Skeletal muscle tissue (tissue), 4 donors: ENCODE results near the gene CELA3B. TPM values are rescaled to one million over a fixed set of nuclear protein-coding genes. Genes with fewer than 3 reads are reported as not detected.
"Not testable (repeated sequence)": the region's sequence is repeated elsewhere in the genome, so short reads cannot be mapped to it uniquely, and the experiment has no call there.

Source experiments
- H3K27ac ChIP-seq: one replicate; pipeline ENCODE4 v1.7.0; 2013; ENCODE audit warnings: mild to moderate bottlenecking, low read depth, low read length, inconsistent platforms
- H3K27me3 ChIP-seq, 3 donors: one replicate each; pipeline ENCODE4 v1.7.0; 2013; ENCODE audit warnings: low read length in 3 of 3; ENCODE audit not compliant: control insufficient read depth in 3 of 3, insufficient read depth in 3 of 3
- H3K36me3 ChIP-seq, 3 donors: one replicate each; pipeline ENCODE4 v1.7.0; 2013; ENCODE audit warnings: low read length in 3 of 3; ENCODE audit not compliant: control insufficient read depth in 3 of 3, insufficient read depth in 3 of 3
- H3K4me1 ChIP-seq, 3 donors: one replicate each; pipeline ENCODE4 v1.7.0; 2013; ENCODE audit warnings: low read length in 3 of 3, mild to moderate bottlenecking in 3 of 3; ENCODE audit not compliant: control insufficient read depth in 3 of 3, insufficient read depth in 3 of 3
- H3K4me3 ChIP-seq, 3 donors: one replicate each; pipeline ENCODE4 v1.7.0; 2013; ENCODE audit warnings: low read length in 3 of 3
- H3K9ac ChIP-seq, 3 donors: one replicate each; pipeline ENCODE4 v1.7.0; 2013; ENCODE audit warnings: low read length in 3 of 3, mild to moderate bottlenecking in 3 of 3, moderate library complexity in 2 of 3, low read depth in 1 of 3
- H3K9me3 ChIP-seq, 3 donors: one replicate each; pipeline ENCODE4 v1.7.0; 2013; ENCODE audit warnings: low read length in 3 of 3; ENCODE audit not compliant: control insufficient read depth in 3 of 3
- total RNA-seq: library from RNA; depleted of rRNA; stranded (reverse); fragments of >200 nt; gene quantifications from one replicate; pipeline ENCODE4 v1.2.3, GENCODE V29; 2014
- donor health status: Osteomylitis.

Gene CELA3B
- total RNA-seq, 1 donor from 2014 or later: not detected

DNA sequence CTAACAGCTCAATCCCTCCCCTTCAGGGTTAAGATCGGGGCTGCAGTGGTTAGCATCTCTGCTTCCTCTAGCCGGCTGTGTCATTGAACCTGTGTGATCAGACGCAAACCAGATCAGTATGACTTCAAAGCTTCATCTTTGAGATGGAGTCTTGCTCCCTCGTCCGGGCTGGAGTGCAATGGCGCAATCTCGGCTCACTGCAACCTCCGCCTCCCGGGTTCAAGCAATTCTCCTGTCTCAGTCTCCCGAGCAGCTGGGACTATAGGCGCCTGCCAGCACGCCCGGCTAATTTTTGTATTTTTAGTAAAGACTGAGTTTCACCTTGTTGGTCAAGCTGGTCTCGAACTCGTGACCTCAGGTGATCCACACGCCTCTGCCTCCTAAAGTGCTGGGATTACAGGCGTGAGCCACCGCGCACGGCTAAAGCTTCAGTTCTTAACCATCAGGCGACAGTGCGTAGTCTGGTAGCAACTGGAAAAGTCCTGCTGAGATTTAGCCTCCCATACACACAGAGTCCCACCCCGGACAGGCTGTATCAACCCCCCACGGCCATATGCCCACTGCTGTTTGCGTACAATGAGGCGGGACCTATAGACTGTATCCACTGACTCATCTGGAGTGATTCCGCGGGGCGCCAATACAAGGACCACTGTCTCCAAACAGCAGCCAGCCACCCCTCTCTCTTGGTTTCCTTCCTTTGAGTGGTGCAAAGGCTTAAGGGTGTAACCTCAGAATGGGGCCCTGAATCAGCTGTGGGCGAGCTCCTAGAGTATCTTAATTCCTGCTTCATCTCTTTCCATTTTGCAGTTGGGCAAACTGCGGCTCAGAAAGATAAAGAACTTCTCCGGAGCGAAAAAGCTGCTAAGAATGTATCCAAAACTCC lies 47.9 kb downstream of the CELA3B start:
- Histone ChIP-seq H3K9ac (peak overlapping the region; percentile 100), H3K4me1 (peaks cover 16 to 25% (median 17%) of the 10 kb centered on the region in 3 donors), H3K36me3 (peaks cover 0 to 2% (median 0%) of the 10 kb centered on the region in 3 donors), H3K27me3 (no peaks in the 10 kb centered on the region), H3K27ac (peak overlapping the region; percentile 100), H3K4me3 (peak overlapping the region; percentile 99 to 100 (median 100)), H3K9me3 (no peaks in the 10 kb centered on the region)

DNA sequence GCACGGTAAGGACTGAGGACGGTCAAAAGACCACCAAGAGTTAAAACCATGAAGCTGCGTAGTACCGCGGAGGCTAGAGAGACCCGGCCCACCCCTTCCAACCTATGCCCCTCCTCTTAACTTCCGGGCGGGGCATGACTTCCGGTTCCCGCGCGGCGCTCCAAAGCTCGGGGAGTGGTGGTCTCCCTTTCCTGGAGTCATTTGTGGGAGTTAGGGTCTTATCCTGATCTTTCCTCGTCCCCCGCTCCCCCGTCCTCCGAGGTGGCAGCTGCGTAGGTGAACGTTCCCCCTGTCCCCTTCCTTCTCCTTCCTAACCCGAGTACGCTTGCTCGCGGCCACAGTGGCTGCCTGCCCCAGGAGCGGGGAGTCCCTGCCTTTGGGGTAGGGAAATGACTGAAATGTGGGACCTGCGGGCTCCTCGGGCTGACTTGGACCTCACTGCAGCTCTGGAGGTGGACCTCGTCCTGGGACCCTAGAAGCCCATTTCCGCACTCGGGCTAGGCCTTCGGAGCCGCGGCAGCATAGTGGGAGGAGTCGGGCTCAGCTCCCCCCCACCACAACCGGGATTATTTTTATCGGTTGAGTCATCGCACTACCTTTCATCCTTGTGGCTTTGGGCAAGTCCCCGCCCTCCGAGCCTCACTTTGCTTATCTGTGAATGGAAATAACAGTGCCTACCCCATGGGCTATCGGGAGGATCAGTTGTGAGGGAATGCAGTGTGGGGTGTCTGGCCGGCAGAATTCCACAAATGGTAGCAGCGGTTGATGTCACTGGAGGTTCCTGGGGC lies 48.7 kb downstream of the CELA3B start:
- Histone ChIP-seq H3K4me3 (peak overlapping the region; percentile 99 to 100 (median 100)), H3K27ac (peak overlapping the region; percentile 100), H3K27me3 (no peaks in the 10 kb centered on the region), H3K4me1 (peaks cover 16 to 25% (median 17%) of the 10 kb centered on the region in 3 donors), H3K9me3 (no peaks in the 10 kb centered on the region), H3K36me3 (peaks cover 0 to 2% (median 0%) of the 10 kb centered on the region in 3 donors), H3K9ac (peak overlapping the region; percentile 100)

DNA sequence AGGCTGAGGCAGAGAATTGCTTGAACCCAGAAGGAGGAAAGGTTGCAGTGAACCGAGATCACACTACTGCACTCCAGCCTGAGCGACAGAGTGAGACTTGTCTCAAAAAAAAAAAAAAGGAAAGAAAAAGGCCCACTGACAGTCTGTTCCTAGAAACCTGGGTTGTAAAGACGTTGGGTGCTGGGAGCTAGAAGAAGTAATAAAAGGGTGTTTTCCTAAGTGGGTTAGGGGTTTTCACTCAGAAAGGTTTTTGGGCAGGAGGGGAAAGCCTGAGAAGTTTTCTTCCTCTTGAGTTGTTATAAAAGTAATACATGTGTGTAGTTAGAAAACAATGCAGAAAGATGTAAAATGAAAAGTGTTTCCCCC lies 50.1 kb downstream of the CELA3B start:
- peaks cover 16 to 31% (median 17%) of the 10 kb centered on the region in 3 donors for H3K4me1 ChIP-seq
- no peak overlapping the region for H3K9ac ChIP-seq
- H3K9me3 ChIP-seq: no peaks in the 10 kb centered on the region
- no peak overlapping the region for H3K4me3 ChIP-seq
- H3K36me3 ChIP-seq: peaks cover 0 to 3% (median 2%) of the 10 kb centered on the region in 3 donors
- peak overlapping the region; percentile 100 for H3K27ac ChIP-seq
- no peaks in the 10 kb centered on the region for H3K27me3 ChIP-seq

DNA sequence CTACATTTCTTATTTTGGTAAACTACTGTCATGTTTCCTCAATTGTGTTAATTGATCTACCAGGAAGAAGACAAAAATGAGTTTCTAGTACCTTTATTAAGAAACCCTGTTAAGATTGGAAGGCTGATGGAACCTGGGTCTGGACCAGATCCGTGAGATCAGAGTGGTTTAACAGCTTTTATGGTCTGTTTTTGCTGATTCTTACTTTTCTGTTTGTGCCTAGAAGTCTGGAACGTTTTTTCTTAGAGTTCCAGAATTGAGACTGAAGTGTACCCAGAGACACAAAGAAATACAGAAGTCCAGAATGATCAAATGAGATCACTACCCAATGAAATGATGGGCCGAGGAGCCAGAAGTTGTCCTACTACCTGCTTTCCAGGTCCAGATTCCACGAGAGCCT lies 53.2 kb downstream of the CELA3B start:
- Histone ChIP-seq H3K36me3 (peaks cover 0 to 3% (median 2%) of the 10 kb centered on the region in 3 donors), H3K9me3 (no peaks in the 10 kb centered on the region), H3K9ac (peak overlapping the region in 1 of 3 donors; percentile 16), H3K4me3 (no peak overlapping the region), H3K4me1 (peaks cover 7 to 25% (median 9%) of the 10 kb centered on the region in 3 donors), H3K27ac (no peak overlapping the region), H3K27me3 (no peaks in the 10 kb centered on the region)

- no peak overlapping the region for H3K27ac ChIP-seq
- H3K27me3 ChIP-seq: no peaks in the 10 kb centered on the region
- no peak overlapping the region for H3K4me3 ChIP-seq
- peaks cover 7 to 26% (median 10%) of the 10 kb centered on the region in 3 donors for H3K4me1 ChIP-seq
- no peak overlapping the region for H3K9ac ChIP-seq
- H3K9me3 ChIP-seq: no peaks in the 10 kb centered on the region
- H3K36me3 ChIP-seq: peaks cover 0 to 3% (median 1%) of the 10 kb centered on the region in 3 donors
Observed at GRCh38 chr1:22030473-22030872, 53.7 kb downstream of the CELA3B start.

DNA sequence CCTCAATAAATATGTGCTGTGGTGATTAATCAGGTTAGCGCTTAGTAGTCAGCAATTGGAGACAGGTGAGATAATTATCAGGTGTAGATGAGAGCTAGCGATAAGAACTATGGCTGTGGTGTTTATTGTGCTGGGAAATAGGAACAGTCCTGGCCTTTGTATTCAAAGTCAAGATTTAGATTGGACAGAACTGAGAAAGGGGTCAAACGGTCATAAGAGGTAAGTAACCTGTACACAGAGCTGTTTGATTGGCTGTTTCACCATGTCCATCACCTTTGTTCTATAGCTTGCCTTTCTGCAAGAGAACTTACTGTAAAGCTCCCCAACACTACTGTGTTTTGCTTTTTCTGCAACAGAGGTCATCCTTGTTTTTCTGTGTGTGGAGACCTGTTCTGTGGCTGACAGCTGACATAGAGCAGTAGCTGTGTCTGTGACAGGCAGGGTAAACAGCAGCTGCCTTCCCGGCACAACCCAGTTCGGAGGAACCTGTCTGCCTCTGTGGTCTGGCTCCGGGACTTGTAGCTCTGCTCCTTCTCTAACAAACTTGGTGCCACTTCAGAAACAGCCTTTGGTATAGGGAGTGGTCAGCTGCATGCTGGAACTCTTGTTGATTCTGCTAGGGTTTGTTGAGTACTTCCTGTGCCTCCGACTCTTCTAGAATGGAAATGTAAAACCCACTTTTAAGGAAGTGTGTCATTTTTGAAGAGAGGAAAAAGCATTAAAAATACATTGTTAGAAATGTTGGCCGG lies 54.6 kb downstream of the CELA3B start:
- no peaks in the 10 kb centered on the region for H3K27me3 ChIP-seq
- H3K27ac ChIP-seq: peak overlapping the region; percentile 69
- H3K4me1 ChIP-seq: peaks cover under 1 to 17% (median 4%) of the 10 kb centered on the region in 3 donors
- H3K9ac ChIP-seq: peak overlapping the region in 2 of 3 donors; percentile 14 to 47
- no peaks in the 10 kb centered on the region for H3K9me3 ChIP-seq
- no peak overlapping the region for H3K4me3 ChIP-seq
- H3K36me3 ChIP-seq: peaks cover 0 to 3% (median 0%) of the 10 kb centered on the region in 3 donors

- not testable (repeated sequence) for H3K9ac ChIP-seq, H3K4me3 ChIP-seq, H3K27me3 ChIP-seq, H3K9me3 ChIP-seq, H3K27ac ChIP-seq, H3K36me3 ChIP-seq
- peaks cover 11 to 30% (median 16%) of the 10 kb centered on the region in 3 donors for H3K4me1 ChIP-seq
Observed at GRCh38 chr1:22034834-22035233, 58.0 kb downstream of the CELA3B start.

DNA sequence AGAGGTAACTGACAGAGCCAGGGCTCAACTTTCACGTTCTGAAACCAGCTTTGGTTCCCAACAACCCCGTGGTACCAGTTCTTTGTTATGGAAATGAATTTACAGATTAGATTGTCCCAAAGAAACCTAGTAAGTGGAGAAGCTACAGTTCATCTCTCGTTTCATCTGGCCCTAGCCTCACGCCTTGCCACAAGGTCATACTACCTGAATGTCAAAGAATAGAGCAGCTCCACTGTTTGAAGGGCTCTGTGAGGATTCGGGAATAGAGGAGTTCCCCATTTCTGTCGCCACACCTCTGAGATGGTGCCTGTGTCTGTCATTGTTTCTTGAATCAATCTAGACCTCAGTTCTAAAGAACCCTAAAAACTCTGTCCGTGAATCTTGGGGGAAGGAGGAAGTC lies 60.7 kb downstream of the CELA3B start:
- H3K27ac ChIP-seq: peak overlapping the region; percentile 86
- H3K36me3 ChIP-seq: no peaks in the 10 kb centered on the region
- H3K9ac ChIP-seq: peak overlapping the region in 1 of 3 donors; percentile 12
- no peaks in the 10 kb centered on the region for H3K9me3 ChIP-seq
- H3K4me3 ChIP-seq: peak overlapping the region in 1 of 3 donors; percentile 37
- peaks cover 14 to 28% (median 22%) of the 10 kb centered on the region in 3 donors for H3K4me1 ChIP-seq
- H3K27me3 ChIP-seq: no peaks in the 10 kb centered on the region

- H3K4me1 ChIP-seq: peaks cover 14 to 28% (median 22%) of the 10 kb centered on the region in 3 donors
- H3K27ac ChIP-seq: peak overlapping the region; percentile 86
- H3K36me3 ChIP-seq: no peaks in the 10 kb centered on the region
- no peaks in the 10 kb centered on the region for H3K9me3 ChIP-seq
- H3K9ac ChIP-seq: peak overlapping the region in 1 of 3 donors; percentile 11
- H3K4me3 ChIP-seq: peak overlapping the region; percentile 31 to 48 (median 37)
- H3K27me3 ChIP-seq: no peaks in the 10 kb centered on the region
Observed at GRCh38 chr1:22038036-22038435, 61.2 kb downstream of the CELA3B start.
